Fibroblast of pulmonary artery (primary cell): ENCODE data around the gene VWA5A.

Experiments used
- DNase-seq: peaks from one replicate; pipeline ENCODE4 v3.0.0-alpha.2; 2010; ENCODE audit warnings: low read depth
- H3K4me3 ChIP-seq: replicated peaks from 2 replicates; pipeline ENCODE4 v1.5.1; 2011; ENCODE audit warnings: low read depth, mild to moderate bottlenecking, control low read depth, low read length, moderate library complexity
- CTCF ChIP-seq: IDR thresholded peaks from 2 replicates; pipeline ENCODE4 v1.5.1; 2011; ENCODE audit warnings: mild to moderate bottlenecking, control low read depth, low read length, inconsistent platforms; ENCODE audit errors: missing control alignments

The VWA5A gene

GRCh38 chr11:124114942-124115781 is at the start of gene VWA5A:
Gene VWA5A (plus strand): TSS chr11:124115450. CDS start chr11:124117512, 2,062 bp downstream.
- TF ChIP-seq CTCF: no peak
- peak within 1 kb of the TSS; percentile 85 for H3K4me3 ChIP-seq
- peak; percentile 90 for DNase-seq

- TF ChIP-seq CTCF: no peak
- no peak overlapping the region for H3K4me3 ChIP-seq
- no peak for DNase-seq
Measured at GRCh38 chr11:124068601-124069110, 46.6 kb upstream of the VWA5A start.

GRCh38 chr11:124069429-124070401 is 45.5 kb upstream of the VWA5A start:
- DNase-seq: peak; percentile 70
- peak; percentile 80 for TF ChIP-seq CTCF
- peak overlapping the region; percentile 50 for H3K4me3 ChIP-seq

GRCh38 chr11:124070915-124071622 is 44.2 kb upstream of the VWA5A start:
- TF ChIP-seq CTCF: peak; percentile 67
- peak; percentile 91 for DNase-seq
- H3K4me3 ChIP-seq: no peak overlapping the region

GRCh38 chr11:124071623-124071948 is 43.7 kb upstream of the VWA5A start:
- no peak for TF ChIP-seq CTCF
- no peak overlapping the region for H3K4me3 ChIP-seq
- no peak for DNase-seq

- no peak for TF ChIP-seq CTCF
- no peak for DNase-seq
- no peak overlapping the region for H3K4me3 ChIP-seq
Measured at GRCh38 chr11:124072147-124072546, 43.1 kb upstream of the VWA5A start.
